Ovary (tissue), 3 donors: Measurements from ENCODE around the gene ARRB2.

Source experiments
- CTCF ChIP-seq, 3 donors: fragments of 450-650 bp in 2 of 3; fragments of 200-600 bp in 1 of 3; IDR thresholded peaks; one replicate each; pipeline versions ENCODE4 v1.5.1 to v1.8.0; 2016 to 2022; ENCODE audit warnings: antibody characterized with exemption in 3 of 3, mild to moderate bottlenecking in 1 of 3
- EP300 ChIP-seq: sonication (generic); formaldehyde crosslinking; IDR thresholded peaks from one replicate; pipeline ENCODE4 v1.6.1; 2017; ENCODE audit warnings: antibody characterized with exemption
- POLR2A ChIP-seq: fragments of 450-650 bp; IDR thresholded peaks from one replicate; pipeline ENCODE4 v1.6.1; 2017; ENCODE audit warnings: antibody characterized with exemption, mild to moderate bottlenecking, moderate library complexity
- donor health status: DM: no; HTN: no; CAD: no.

- TF ChIP-seq CTCF (IDR thresholded peaks at IDR 0.05), result no peak
- TF ChIP-seq POLR2A, result no peak
- TF ChIP-seq EP300, result no peak
These were observed 7.4 kb downstream of the ARRB2 start for GRCh38 chr17:4717791-4718190.
